WTC11 (cell line): Measurements from ENCODE around the gene CHCHD1. TPM values are rescaled to one million over a fixed set of nuclear protein-coding genes. Genes with fewer than 3 reads are reported as not detected.
"Not testable (repeated sequence)": the region's sequence is repeated elsewhere in the genome, so short reads cannot be mapped to it uniquely, and the experiment has no call there.

Experiments used
- ATAC-seq: fragments of 200-7000 bp; cut with Tn5 transposase; 2 replicates; pipeline ENCODE4 v1.10.0; 2021; ENCODE audit warnings: mild to moderate bottlenecking, moderate library complexity
- CTCF ChIA-PET: fragments of 300-600 bp; sonication (Branson Sonifier 250); formaldehyde crosslinking; loops from one replicate; lab custom pipeline; 2021; ENCODE audit warnings: antibody characterized with exemption; lab: Charles Lee
- POLR2A ChIA-PET: fragments of 350-600 bp; sonication (Branson Sonifier 250); formaldehyde crosslinking; loops from one replicate; lab custom pipeline; 2021; ENCODE audit warnings: antibody characterized with exemption; lab: Charles Lee
- DNase-seq: peaks from one replicate; pipeline ENCODE4 v3.0.0; 2021; ENCODE audit warnings: low spot score
- H3K27ac Mint-ChIP-seq: 2 replicates; pipeline ENCODE4 v1.8.0; 2021; ENCODE audit warnings: mixed read lengths
- H3K27me3 Mint-ChIP-seq: 2 replicates; pipeline ENCODE4 v1.8.0; 2021; ENCODE audit warnings: low read depth, mild to moderate bottlenecking, moderate library complexity, mixed read lengths
- H3K36me3 Mint-ChIP-seq: 2 replicates; pipeline ENCODE4 v1.8.0; 2021; ENCODE audit warnings: mixed read lengths
- H3K4me1 Mint-ChIP-seq: 2 replicates; pipeline ENCODE4 v1.8.0; 2022; ENCODE audit warnings: mixed read lengths
- H3K4me3 Mint-ChIP-seq: 2 replicates; pipeline ENCODE4 v1.8.0; 2021; ENCODE audit warnings: mild to moderate bottlenecking, moderate library complexity, mixed read lengths
- H3K9me3 Mint-ChIP-seq: 2 replicates; pipeline ENCODE4 v1.8.0; 2021; ENCODE audit warnings: mixed read lengths
- AR ChIP-seq: fragments of 250-450 bp; sonication (Bioruptor Pico); IDR thresholded peaks from 2 replicates; pipeline ENCODE4 v1.9.0; 2021; ENCODE audit warnings: mild to moderate bottlenecking
- ATF1 ChIP-seq: sonication (generic); formaldehyde crosslinking; IDR thresholded peaks from 2 replicates; pipeline ENCODE4 v1.8.1; 2023; ENCODE audit warnings: mild to moderate bottlenecking, moderate library complexity, missing genetic modification reagents
- ATF2 ChIP-seq: sonication (generic); formaldehyde crosslinking; IDR thresholded peaks from 2 replicates; pipeline ENCODE4 v1.8.1; 2022; ENCODE audit warnings: low read depth, missing genetic modification reagents, borderline replicate concordance
- CREM ChIP-seq: sonication (generic); formaldehyde crosslinking; IDR thresholded peaks from 2 replicates; pipeline ENCODE4 v1.8.1; 2022; ENCODE audit warnings: mild to moderate bottlenecking, missing genetic modification reagents, moderate library complexity
- JAZF1 ChIP-seq: fragments of 250-450 bp; sonication (Bioruptor Pico); IDR thresholded peaks from 2 replicates; pipeline ENCODE4 v1.9.0; 2021; ENCODE audit warnings: moderate library complexity, mild to moderate bottlenecking, inconsistent platforms
- MXD4 ChIP-seq: fragments of 250-450 bp; sonication (Bioruptor Pico); IDR thresholded peaks from 2 replicates; pipeline ENCODE4 v1.8.0; 2021; ENCODE audit warnings: mild to moderate bottlenecking, moderate library complexity, borderline replicate concordance
- NFE2L1 ChIP-seq: sonication (generic); formaldehyde crosslinking; IDR thresholded peaks from 2 replicates; pipeline ENCODE4 v1.8.1; 2023; ENCODE audit warnings: missing genetic modification reagents
- RORB ChIP-seq: fragments of 250-450 bp; sonication (Bioruptor Pico); IDR thresholded peaks from 2 replicates; pipeline ENCODE4 v1.9.0; 2021; ENCODE audit warnings: mild to moderate bottlenecking
- SMAD4 ChIP-seq: sonication (generic); formaldehyde crosslinking; IDR thresholded peaks from 2 replicates; pipeline ENCODE4 v1.8.0; 2022; ENCODE audit warnings: mild to moderate bottlenecking, missing genetic modification reagents
- TP53 ChIP-seq: sonication (generic); formaldehyde crosslinking; IDR thresholded peaks from 2 replicates; pipeline ENCODE4 v1.8.1; 2023; ENCODE audit warnings: mild to moderate bottlenecking, missing genetic modification reagents
- ZBTB43 ChIP-seq: sonication (generic); formaldehyde crosslinking; IDR thresholded peaks from 2 replicates; pipeline ENCODE4 v1.8.1; 2023; ENCODE audit warnings: mild to moderate bottlenecking, missing genetic modification reagents
- ZNF121 ChIP-seq: sonication (generic); formaldehyde crosslinking; IDR thresholded peaks from 2 replicates; pipeline ENCODE4 v1.8.0; 2023; ENCODE audit warnings: missing genetic modification reagents
- ZNF138 ChIP-seq: sonication (generic); formaldehyde crosslinking; conservative IDR thresholded peaks from 2 replicates; pipeline ENCODE4 v1.8.1; 2022; ENCODE audit warnings: mild to moderate bottlenecking, moderate library complexity, missing genetic modification reagents
- ZNF219 ChIP-seq: sonication (generic); formaldehyde crosslinking; IDR thresholded peaks from 2 replicates; pipeline ENCODE4 v1.8.0; 2023; ENCODE audit warnings: missing genetic modification reagents, mild to moderate bottlenecking, borderline replicate concordance
- ZNF232 ChIP-seq: sonication (generic); formaldehyde crosslinking; IDR thresholded peaks from 2 replicates; pipeline ENCODE4 v1.8.0; 2022; ENCODE audit warnings: mild to moderate bottlenecking, missing genetic modification reagents
- ZNF416 ChIP-seq: fragments of 250-450 bp; sonication (Bioruptor Pico); IDR thresholded peaks from 2 replicates; pipeline ENCODE4 v1.9.0; 2021; ENCODE audit warnings: mild to moderate bottlenecking, inconsistent platforms
- ZNF512 ChIP-seq: sonication (generic); formaldehyde crosslinking; IDR thresholded peaks from 2 replicates; pipeline ENCODE4 v1.8.1; 2022; ENCODE audit warnings: missing genetic modification reagents, borderline replicate concordance
- total RNA-seq: library from RNA; stranded (reverse); gene quantifications from 3 replicates; pipeline ENCODE4 v1.2.3, GENCODE V29; 2021
- TF ChIP-seq, protein P1 (sequence below): fragments of 250-450 bp; sonication (Bioruptor Pico); IDR thresholded peaks from 2 replicates; pipeline ENCODE4 v1.9.0; 2021; ENCODE audit warnings: mild to moderate bottlenecking

CHCHD1 gene
- total RNA-seq, 1 experiment from 2014 or later, result 45.9 TPM

GRCh38 chr10:73793456-73793855 lies 11.6 kb downstream of the CHCHD1 start (continued):
- TF ChIP-seq ZBTB43 (no peak), MXD4 (CRISPR knock-in tag) (no peak), TP53 (CRISPR knock-in tag) (no peak), SMAD4 (CRISPR knock-in tag) (no peak), ZNF416 (CRISPR knock-in tag) (no peak)
- TF ChIP-seq, all 79 proteins: peak for 0

GRCh38 chr10:73795491-73795890 lies 13.6 kb downstream of the CHCHD1 start:
- H3K4me1 Mint-ChIP-seq, H3K4me3 Mint-ChIP-seq, DNase-seq, H3K27me3 Mint-ChIP-seq, H3K9me3 Mint-ChIP-seq, ATAC-seq, H3K27ac Mint-ChIP-seq: not testable (repeated sequence)
- CTCF ChIA-PET, result interaction anchor here (1.1 kb wide), 1 partner anchor 51 kb away, joined by 5 read pairs; no protein-coding TSS in a partner anchor
- POLR2A ChIA-PET, result interaction anchor here (0.6 kb wide), 1 partner anchor 139 kb away, joined by 4 read pairs; no protein-coding TSS in a partner anchor
- H3K36me3 Mint-ChIP-seq, result peaks cover 41% of the 10 kb centered on the region

DNA sequence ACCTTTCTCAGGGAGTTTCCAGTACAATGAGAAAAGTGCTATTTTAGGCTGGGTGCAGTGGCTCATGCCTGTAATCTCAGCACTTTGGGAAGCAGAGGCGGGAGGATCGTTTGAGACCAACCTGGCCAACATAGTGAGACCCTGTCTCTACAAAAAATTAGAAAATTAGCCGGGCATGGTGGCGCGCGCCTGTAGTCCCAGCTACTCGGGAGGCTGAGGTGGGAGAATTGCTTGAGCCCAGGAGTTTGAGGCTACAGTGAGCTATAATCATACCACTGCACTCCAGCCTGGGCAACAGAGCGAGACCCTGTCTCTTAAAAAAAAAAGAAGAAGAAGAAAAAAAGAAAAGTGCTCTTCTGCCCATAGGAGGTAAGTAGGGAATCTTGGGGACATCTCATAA lies 14.2 kb downstream of the CHCHD1 start:
- CTCF ChIA-PET, H3K4me1 Mint-ChIP-seq, H3K4me3 Mint-ChIP-seq, H3K27me3 Mint-ChIP-seq, ATAC-seq, H3K9me3 Mint-ChIP-seq, DNase-seq, H3K27ac Mint-ChIP-seq: not testable (repeated sequence)
- peaks cover 37% of the 10 kb centered on the region for H3K36me3 Mint-ChIP-seq
- POLR2A ChIA-PET, result interaction anchor here (0.6 kb wide), 1 partner anchor 140 kb away, joined by 4 read pairs; no protein-coding TSS in a partner anchor
- TF ChIP-seq ZNF121 (CRISPR knock-in tag), result peak; percentile 6; the same call in 1 of the 2 replicates

- no peak for ATAC-seq
- no peaks in the 10 kb centered on the region for H3K27me3 Mint-ChIP-seq
- POLR2A ChIA-PET, result no interaction called here
- no peak overlapping the region for H3K4me3 Mint-ChIP-seq
- no peak for DNase-seq
- no peaks in the 10 kb centered on the region for H3K4me1 Mint-ChIP-seq
- peaks cover 35% of the 10 kb centered on the region for H3K36me3 Mint-ChIP-seq
- no peaks in the 10 kb centered on the region for H3K9me3 Mint-ChIP-seq
- TF ChIP-seq ZNF219 (CRISPR knock-in tag), result no peak
- no peak for TF ChIP-seq NFE2L1 (CRISPR knock-in tag)
- no peak for TF ChIP-seq AR (CRISPR knock-in tag)
- CTCF ChIA-PET, result no interaction called here
- H3K27ac Mint-ChIP-seq, result no peak overlapping the region
Observed at GRCh38 chr10:73796766-73797165, 14.9 kb downstream of the CHCHD1 start.

DNA sequence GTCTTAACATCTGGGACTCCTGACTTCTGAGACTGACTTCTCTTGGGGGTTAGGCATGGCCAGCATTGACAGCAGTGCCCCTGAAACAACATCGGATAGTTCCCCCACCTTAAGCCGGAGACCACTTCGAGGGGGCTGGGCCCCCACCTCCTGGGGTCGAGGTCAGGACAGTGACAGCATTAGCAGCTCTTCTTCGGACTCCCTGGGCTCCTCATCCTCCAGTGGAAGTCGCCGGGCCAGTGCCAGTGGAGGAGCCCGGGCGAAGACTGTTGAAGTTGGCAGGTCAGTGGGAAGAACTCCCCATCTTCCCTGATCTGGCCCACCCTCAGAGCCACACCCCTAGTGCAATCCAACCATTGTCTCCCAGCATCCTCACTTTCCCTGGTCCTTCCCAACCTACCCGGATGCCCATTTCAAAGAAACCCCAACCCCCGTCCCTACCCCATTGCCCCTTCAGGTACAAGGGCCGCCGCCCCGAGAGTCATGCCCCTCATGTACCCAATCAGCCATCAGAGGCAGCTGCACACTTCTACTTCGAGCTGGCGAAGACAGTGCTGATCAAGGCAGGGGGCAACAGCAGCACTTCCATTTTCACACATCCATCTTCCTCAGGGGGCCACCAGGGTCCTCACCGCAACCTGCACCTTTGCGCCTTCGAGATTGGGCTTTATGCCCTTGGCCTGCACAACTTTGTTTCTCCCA lies 15.6 kb downstream of the CHCHD1 start:
- DNase-seq, result no peak
- Mint-ChIP-seq H3K4me3 (no peak overlapping the region), H3K9me3 (no peaks in the 10 kb centered on the region), H3K36me3 (peaks cover 39% of the 10 kb centered on the region), H3K27ac (no peak overlapping the region), H3K27me3 (no peaks in the 10 kb centered on the region), H3K4me1 (no peaks in the 10 kb centered on the region)
- POLR2A ChIA-PET, result no interaction called here
- CTCF ChIA-PET, result no interaction called here
- ATAC-seq, result no peak
- TF ChIP-seq RORB (CRISPR knock-in tag) (no peak), CREM (CRISPR knock-in tag) (no peak), JAZF1 (CRISPR knock-in tag) (no peak), ZBTB43 (no peak), ATF1 (CRISPR knock-in tag) (no peak), ZNF512 (no peak), ZNF232 (CRISPR knock-in tag) (no peak), ATF2 (CRISPR knock-in tag) (no peak), ZNF138 (CRISPR knock-in tag) (no peak), ZNF121 (CRISPR knock-in tag) (no peak)
- TF ChIP-seq, protein P1, sequence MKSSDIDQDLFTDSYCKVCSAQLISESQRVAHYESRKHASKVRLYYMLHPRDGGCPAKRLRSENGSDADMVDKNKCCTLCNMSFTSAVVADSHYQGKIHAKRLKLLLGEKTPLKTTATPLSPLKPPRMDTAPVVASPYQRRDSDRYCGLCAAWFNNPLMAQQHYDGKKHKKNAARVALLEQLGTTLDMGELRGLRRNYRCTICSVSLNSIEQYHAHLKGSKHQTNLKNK (CRISPR knock-in tag), result no peak
